ENCODE measurements around the gene KCNG1.

The KCNG1 gene

GRCh38 chr20:51013577-51014330 lies 9.2 kb downstream of the KCNG1 start:
- DNase-seq (ENCODE audit: low read depth, low spot score) = no peak

- no peak for DNase-seq (ENCODE audit: low read depth, low spot score)
Measured at GRCh38 chr20:51012357-51012756, 10.6 kb downstream of the KCNG1 start.

GRCh38 chr20:51011479-51011878 lies 11.4 kb downstream of the KCNG1 start:
- DNase-seq (ENCODE audit: low read depth, low spot score) = no peak

GRCh38 chr20:51010932-51011331 lies 12.0 kb downstream of the KCNG1 start:
- no peak for DNase-seq (ENCODE audit: low read depth, low spot score)

- no peak for DNase-seq (ENCODE audit: low read depth, low spot score)
Measured at GRCh38 chr20:51010043-51010365, 12.9 kb downstream of the KCNG1 start.

DNA sequence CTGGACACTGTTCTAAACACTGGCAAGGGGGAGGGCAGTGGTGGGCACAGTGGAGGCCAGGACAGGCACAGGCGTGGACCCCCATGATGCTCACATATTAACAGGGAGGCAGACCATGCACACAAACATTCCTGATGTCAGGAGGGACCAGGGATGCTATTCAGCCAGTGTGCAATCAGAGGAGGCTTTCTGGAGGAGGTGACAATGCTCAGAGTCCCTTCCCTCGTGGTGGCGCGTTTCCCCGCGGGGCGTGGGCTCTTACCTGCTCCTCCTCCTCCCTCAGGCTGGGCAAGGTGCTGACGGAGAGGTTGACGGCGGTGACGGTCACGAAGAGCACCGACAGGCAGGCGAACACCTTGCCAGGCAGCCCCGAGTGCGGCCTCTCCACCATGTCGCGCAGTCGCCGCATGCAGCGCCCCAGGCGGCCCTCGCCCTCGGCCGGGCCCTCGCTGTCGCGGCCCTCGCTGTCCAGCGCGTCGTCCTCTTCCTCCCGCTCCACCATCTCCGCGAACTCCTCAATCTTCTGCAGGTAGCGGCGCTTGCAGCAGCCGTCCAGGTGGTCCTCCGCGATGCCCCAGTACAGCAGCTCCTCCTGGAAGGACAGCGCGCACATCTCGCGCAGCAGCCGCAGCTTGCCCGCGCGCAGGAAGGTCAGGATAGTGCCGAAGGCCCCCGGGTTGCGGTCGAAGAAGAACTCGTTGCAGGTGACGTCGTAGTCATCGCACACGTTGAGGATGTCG lies 13.4 kb downstream of the KCNG1 start:
- DNase-seq (ENCODE audit: low read depth, low spot score) = no peak

DNA sequence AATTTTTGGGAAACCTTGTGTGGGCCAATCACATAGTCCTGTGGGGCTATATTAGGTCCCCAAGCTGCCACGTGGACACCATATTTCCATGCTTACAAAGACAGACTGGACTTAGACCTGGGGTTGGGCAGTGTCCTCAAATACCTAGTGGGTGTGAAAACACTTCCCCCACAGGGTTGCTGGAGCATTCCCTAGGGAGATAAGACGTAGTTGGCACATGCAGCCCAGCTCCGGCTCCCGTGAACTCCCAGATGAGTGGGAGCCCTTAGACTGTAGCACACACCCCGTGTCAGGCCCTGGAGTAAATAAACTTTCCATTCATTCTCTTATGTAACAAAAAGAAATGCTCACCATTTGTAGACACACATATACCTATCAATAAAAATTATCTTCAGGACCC lies 14.2 kb downstream of the KCNG1 start:
- no peak for DNase-seq (ENCODE audit: low read depth, low spot score)

DNA sequence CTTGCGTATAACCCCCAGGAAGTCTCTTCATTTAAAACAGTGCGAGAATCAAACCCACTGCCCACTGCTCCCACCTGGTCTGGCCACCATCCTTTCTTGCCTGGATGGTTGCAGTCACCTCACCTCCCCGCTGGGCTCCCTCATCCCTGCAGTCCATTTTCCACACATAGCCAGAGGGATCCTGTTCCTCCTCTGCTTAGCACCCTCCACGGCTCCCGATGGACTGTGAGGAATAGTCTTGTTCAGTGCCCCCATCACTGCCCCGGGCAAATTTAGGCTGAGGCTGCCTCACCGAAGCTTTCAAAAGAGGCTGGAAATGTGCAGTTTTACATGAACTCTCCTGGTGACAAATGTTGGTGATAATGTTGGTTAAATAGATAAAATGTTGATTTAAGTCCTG lies 17.7 kb downstream of the KCNG1 start:
- no peak for DNase-seq (ENCODE audit: low read depth, low spot score)

DNA sequence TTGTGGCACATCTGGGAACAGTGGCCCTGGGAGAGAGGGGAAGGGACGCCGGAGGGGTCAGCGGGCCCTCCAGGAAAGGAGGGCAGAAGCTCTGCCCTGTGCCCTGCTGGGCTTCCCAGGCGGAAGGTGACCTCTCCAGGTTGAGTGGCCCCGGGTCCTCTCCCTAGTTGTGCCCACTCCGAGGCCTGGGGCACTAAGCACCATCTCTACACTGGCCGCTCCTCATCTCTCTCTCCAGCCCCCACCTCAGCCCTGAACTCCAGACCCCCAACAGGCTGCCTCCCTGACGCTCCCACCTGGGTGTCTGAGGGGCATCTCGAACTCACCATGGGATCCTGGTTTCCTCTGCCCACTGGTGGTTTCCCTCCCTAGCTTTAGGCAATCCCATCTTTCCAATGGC lies 18.1 kb downstream of the KCNG1 start:
- DNase-seq (ENCODE audit: low read depth, low spot score) = no peak

DNA sequence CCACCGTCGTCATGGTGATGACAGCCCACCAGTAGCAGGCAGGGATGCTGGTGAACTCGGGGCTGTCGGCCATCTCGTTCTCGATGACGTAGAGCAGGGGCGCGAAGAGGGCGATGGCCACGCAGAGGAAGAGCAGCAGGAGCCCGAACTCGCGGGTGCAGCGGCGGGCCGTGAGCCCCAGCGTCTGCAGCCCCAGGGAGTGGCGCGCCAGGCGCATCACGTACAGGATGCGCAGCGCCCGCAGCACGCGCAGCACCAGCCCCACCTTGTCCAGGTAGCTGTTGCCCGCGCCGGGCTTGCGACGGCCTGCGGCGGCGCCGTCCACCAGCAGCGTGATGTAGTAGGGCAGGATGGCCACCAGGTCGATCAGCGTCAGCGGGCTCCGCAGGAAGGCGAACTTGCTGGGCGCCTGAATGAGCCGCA lies 18.6 kb downstream of the KCNG1 start:
- no peak for DNase-seq (ENCODE audit: low read depth, low spot score)

DNA sequence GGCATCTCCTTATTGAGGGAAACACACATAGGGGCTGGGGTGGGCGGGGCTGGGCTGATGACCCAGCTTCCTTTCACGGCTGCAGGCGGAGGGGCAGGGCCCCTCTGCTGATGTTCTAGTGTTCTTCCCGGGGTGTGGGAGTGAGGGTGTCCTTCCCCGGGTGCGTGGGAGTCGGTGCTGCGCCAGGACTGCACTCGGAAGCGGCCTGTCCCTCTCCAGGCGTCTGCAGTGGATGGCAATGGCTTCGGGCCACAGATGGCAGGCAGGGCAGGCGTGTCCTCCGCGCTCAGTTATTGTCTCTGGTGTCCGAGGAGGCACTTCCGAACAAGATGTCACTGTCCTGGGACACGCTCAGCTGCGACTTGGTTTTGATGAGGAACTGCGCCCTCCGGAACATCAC lies 19.2 kb downstream of the KCNG1 start:
- no peak for DNase-seq (ENCODE audit: low read depth, low spot score)

DNA sequence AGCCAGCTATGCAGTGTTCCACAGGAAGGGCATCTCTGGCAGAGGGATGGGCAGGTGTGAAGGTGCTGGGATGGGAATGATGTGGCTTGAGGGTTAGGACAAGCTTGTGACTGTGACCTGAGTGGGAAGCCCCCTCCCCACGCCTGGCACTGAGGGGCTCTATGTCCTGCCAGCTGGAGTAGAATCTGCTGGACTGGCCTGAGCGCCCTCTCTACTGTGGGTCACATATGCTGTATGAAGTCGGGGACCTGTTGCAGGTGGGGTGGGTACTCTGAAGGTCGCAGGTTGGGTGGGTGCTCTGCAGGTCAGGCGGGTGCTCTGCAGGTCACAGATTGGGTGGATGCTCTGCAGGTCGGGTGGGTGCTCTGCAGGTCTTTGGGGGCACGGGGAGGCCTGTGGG lies 20.3 kb downstream of the KCNG1 start:
- DNase-seq (ENCODE audit: low read depth, low spot score) = no peak

DNA sequence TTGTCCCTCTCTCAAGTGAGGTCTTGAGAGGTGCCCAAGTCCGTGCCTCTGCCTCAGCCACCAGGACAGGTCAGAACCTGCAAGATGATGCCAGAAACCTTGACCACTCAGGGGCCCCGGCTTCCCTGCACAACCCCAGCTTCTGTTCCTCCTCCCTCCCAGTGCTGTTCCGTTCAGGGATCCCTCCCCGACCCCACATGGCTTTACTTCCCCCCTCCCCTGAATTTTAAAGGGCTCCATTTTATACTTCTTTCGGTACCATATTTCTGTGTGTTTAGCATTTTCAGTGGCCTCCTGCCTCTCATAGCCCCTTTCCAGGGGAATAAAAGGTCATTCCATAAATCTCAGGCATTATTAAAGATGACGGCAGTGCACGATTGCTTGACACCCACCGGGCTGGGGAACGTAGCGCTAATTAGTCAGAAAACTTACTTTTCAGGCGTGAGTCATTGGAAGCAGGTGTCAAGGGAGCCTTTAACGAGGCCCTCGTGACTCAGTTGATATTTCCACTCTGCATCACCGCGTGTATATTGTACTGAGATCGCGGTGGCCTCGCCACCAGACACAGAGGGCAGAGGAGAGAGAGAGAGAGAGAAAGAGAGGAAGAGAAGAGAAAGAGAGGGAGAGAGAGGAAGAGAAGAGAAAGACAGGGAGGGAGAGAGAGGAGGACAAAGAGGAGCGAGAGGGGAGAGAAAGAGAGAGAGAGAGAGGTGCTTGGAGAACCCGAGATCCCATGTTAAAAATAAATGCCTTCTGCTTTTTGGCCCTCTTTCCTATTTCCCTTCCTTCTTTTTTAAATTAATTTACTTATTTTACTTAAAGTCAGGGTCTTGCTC lies 21.3 kb downstream of the KCNG1 start:
- no peak for DNase-seq (ENCODE audit: low read depth, low spot score)

- DNase-seq (ENCODE audit: low read depth, low spot score) = no peak
Measured at GRCh38 chr20:50999355-50999754, 23.6 kb downstream of the KCNG1 start.

DNA sequence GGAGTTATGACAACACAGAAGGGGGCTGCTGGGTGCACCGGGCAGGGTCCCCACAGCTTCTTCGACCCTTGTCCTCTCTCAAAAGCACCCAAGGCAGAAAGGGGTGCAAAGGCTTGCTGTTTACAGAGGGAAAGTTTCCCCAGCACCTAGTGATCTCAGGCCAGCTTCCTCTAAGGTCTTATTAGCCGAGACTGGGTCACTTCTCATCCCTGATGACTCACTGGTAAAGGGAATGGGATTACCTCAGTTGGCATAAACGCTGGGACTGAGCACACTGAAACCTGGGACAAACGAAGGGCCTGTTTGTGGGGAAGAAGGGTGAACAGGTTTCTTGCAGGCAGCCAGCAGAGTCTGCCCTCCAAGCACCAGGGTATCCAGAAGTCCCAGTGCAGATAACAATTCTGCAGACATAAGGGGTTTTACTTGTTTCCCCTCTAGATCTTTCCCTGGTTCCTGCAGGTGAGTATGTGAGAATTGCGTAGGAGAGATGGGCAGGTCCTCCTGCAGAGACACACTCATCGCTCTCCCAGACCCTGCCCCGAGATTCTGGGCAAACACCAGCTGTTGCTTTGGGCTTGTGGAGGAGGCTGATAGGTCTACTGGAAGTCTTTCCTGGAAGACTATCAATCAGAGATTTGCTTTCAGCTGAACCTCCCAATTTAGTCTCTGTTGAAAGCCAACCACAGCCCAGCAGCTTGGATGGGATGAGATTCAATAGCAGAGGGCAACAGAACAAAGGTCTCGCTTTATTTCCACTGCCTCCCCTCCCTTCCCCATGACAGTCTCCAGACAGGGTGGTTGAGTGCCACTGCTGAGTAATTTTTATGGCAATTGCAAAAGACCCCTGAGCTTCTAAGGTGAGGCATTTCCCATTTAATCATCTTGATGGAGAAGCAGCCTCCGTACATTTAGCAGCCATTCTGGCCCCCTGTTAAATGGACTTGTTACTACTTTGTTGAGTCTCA lies 25.7 kb downstream of the KCNG1 start:
- no peak for DNase-seq (ENCODE audit: low read depth, low spot score)

- DNase-seq (ENCODE audit: low read depth, low spot score) = no peak
Measured at GRCh38 chr20:50995506-50995905, 27.4 kb downstream of the KCNG1 start.

- no peak for DNase-seq (ENCODE audit: low read depth, low spot score)
Measured at GRCh38 chr20:50993876-50994275, 29.0 kb downstream of the KCNG1 start.

DNA sequence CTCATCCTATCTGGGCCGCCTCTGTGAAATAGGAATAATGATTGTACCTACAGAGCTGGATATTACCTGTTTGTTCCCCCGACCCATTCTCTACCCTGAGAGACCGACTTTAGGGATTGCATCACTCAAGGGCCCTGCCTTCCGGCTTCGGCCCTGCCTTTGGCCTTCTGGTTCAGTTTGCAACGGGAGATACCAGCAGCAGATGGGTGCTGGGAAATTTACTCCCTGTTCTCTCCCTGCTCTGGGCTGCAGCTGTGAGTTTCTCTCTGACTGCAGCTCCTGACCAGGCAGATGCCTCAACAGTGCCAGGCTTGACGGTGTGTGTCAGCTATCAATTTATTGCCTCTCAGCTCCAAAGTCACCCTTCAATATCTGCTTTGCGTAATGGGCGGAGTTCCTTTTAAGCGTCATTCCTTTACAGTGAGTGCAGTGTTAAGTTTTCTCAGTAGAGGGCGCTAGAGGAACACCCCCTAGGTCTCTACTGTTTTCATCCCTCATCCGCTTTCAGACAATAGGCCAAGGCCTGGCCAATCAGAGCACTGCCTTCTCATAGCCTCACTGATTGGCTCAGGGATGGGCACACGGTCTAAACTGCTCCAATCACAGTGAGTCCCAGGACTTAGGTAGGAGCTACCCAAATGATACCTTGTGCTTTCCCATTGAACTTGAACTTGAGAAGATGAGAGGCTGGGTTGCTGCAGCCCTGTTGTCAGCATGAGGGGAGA lies 30.0 kb downstream of the KCNG1 start:
- no peak for DNase-seq (ENCODE audit: low read depth, low spot score)

DNA sequence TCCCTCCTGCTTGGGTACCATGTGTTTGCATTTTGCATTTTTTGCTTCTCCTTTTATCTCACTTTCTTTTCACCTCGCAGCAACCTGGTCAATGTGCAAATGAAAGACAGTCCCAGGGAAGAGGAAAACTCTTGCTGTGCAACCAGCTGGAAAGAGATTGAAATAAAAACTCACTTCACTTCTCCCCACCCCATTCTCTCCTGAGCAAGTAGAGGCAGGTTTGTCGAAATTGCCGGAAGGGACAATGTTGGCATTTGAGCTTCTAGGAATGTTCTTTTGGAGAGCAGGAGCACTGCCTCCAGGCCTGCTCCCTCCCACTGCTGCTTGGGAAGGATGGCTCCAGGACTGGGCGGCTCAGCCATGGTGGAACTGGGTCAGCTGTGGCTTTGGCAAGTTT lies 30.6 kb downstream of the KCNG1 start:
- DNase-seq (ENCODE audit: low read depth, low spot score) = no peak

GRCh38 chr20:50991076-50991475 lies 31.8 kb downstream of the KCNG1 start:
- DNase-seq (ENCODE audit: low read depth, low spot score) = no peak
